CD4-positive, alpha-beta T cell treated with Interleukin-17A for 4 hours (primary cell): ENCODE results near the gene FHOD3.

Source experiments
- DNase-seq: peaks from one replicate; pipeline ENCODE4 v3.0.0-alpha.2; 2020; ENCODE audit warnings: mixed read lengths

The FHOD3 gene

DNA sequence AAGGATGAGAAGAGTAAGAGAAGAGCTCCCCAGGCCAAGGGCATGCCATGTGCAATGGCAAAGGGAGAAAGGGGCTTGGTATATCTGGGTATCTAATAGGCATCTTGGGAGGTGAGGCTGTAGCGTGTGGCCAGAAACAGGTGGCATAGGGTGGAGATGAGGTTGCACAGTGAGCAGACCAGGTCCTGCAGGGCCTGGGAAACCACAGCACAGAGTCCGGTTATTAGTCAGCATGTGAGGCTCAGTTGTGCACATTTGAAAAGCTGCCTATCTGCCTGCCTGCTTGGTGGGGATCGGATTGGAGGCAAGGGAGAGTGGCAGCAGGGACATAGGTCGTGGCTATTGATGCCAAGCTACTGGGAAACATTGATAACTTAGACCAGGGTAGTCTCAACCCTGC, 340.7 kb downstream of the FHOD3 start:
- no peak for DNase-seq

DNA sequence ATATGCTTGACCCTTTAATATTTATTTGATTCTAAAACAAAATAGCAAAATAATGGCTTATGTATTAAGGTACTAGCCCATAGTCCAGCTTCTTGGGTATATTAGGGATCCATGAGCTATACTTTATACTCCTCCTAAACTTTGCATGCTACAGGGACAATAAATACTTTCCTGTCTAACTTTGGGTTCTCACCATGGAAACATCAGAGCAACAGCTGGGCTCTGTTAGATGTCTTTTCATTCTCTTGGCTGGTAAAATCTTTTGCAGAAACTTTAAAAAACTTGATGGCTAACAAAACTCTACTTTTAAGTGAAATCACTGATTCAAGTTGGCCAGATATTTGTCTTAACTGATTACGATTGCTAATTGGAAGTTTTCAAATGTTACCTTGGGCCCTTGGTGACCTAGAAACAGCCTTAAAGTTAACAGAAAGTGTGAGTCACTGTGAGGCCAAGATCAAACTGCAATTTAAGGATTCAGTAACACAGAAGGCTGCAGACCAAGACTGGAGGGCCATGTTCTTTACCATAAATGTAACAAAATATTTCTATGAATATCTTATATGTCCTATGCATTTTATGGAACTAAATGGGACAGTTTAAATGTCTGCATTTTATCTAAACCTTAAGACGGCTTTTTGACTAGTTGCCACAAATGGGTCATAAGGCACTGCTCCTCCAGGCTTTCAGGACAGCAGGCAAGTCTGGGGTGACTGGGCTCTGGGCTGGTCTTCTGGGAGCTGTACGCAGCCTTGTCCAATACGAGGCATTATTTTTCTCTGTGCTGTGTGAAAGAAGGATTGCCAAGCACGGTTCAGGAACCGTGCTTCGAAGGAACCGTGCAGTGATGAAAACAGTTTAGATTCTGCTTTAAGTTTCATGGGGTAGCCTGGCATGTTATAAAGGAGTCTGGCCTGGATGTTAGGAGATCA, 342.8 kb downstream of the FHOD3 start:
- no peak for DNase-seq

DNA sequence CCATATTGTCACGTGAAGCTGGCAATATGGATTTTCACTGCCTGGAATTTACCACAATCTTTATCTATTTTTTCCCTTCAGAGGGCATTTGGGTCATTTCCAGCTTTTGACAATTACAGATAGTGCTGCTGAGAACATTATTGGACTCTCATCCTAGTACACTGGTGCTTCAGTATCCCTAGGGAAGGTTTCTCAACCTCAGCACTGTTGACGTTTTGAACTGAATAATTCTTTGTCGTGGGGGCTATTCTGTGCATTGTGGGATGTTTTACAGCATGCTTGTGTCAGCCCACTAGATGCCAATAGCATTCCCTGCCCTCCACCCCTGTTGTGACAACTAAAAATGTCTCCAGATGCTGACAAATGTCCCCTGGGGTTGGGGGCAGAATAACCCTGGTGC, 345.5 kb downstream of the FHOD3 start:
- DNase-seq, result no peak

DNA sequence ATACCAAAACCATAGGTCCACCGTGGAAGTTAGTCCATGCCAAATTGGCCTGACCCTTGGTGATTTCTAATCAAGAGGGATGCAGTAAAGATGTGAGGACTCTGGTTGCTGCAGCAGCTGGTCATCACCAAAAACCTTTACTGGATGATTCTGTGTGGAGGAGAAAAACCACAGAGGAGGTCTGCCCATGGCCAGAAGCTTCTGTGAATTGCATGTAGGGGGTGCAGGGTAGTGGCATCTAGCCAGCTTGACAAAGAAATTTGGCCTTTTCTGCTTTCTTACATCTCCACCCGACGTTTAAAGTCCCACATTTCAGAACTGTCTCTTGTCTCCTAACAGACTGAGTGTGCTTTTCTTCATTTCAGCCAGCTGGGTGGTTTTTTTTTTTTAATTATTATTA, 351.3 kb downstream of the FHOD3 start:
- no peak for DNase-seq

DNA sequence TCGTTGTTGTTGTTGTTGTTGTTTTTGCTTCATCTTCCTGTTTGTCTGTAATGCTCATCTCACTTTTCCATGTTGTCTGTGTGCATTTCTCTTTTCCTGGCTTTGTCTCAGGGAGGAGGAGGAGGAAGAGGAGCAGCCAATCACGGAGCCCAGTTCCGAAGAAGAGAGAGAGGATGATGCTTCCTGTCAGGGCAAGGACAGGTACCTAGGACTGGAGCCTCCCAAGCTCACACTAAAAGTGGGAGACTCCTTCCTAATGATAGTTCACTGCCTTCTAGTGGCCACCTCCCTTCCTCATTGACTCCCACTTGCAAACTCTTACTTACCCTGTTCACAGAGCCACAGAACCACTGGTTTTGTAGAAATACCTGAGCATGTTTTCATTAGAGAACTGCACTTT, 351.7 kb downstream of the FHOD3 start:
- DNase-seq, result no peak

GRCh38 chr18:36650266-36650665, 352.8 kb downstream of the FHOD3 start:
- no peak for DNase-seq

GRCh38 chr18:36650906-36651305, 353.4 kb downstream of the FHOD3 start:
- DNase-seq, result no peak

GRCh38 chr18:36652503-36652902, 355.0 kb downstream of the FHOD3 start:
- no peak for DNase-seq

DNA sequence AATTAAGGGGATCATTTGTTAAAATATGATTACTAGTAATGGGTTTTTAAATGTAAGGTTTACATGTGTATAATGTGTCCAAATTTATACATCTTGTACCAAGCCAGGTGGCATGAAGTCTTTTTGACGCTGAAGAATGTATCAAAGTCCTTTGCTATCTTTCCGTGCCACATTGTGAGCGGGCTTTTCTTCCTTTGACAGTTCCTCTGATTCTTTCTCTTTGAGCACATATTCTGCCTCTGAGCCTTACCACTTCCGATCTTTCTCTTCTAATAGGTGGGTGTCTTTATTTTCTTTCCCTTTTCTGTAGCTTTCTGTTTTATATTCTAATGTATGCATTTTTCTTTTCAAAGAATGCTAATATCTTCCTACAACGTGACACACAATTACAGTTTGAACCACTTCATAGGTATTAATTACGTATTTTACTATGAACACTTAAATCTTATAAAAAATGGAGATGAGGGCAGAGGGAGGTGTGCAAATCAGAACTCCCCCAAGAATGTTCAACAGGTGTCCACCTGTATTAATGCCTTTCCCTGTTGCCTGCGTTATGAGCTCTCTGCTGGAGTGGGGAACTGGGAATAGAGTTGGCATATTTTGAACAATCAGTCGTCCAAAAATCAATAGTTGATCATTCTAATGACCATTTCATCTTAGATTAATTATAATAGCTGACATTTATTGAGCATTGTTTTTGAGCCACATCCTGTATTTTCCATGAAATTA, 355.8 kb downstream of the FHOD3 start:
- DNase-seq, result no peak

DNA sequence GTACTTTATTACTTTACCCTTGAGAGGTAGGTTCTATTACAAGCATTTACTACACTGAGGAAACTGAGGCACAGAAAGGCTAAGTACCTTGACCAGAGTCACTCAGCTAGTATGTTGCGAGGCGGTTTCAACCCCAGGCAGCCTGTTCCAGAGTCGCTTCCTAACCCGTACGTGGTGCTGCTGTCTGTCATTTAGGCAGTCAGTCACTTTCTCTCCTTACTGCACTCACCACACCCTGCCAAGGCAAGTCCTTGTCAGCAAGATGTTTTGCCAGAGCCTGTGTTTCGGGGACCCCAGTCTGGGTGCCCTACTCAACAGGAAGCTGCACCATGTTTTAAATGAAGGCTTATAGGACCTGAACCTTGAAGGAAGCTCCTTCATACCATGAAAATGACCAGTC, 356.4 kb downstream of the FHOD3 start:
- DNase-seq, result no peak

DNA sequence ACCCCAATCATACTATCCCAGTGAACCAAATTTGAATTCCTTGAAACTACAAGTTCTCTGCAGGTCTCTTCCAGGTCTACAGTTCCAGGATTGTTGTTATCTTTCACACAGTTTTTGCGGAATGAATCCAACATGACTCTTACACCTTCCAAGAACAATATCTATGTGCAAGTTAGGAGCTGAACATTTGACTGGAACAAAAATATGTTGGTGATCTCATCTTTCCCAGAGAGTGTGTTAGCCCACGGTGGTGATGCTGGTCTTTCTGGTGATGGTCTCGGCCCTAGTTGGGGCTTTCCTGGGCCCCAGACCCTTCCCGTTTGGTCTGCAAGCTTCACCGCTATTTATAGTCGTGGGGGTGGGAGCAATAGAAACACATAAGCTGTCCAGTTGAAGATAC, 357.6 kb downstream of the FHOD3 start:
- no peak for DNase-seq

- DNase-seq, result no peak
Measured at GRCh38 chr18:36655930-36656329, 358.4 kb downstream of the FHOD3 start.

- DNase-seq, result no peak
Measured at GRCh38 chr18:36658611-36659010, 361.1 kb downstream of the FHOD3 start.

- DNase-seq, result no peak
Measured at GRCh38 chr18:36660311-36660710, 362.8 kb downstream of the FHOD3 start.

GRCh38 chr18:36661999-36662398, 364.5 kb downstream of the FHOD3 start:
- no peak for DNase-seq

- DNase-seq, result no peak
Measured at GRCh38 chr18:36663312-36663711, 365.8 kb downstream of the FHOD3 start.

GRCh38 chr18:36665952-36666351, 368.4 kb downstream of the FHOD3 start:
- no peak for DNase-seq

DNA sequence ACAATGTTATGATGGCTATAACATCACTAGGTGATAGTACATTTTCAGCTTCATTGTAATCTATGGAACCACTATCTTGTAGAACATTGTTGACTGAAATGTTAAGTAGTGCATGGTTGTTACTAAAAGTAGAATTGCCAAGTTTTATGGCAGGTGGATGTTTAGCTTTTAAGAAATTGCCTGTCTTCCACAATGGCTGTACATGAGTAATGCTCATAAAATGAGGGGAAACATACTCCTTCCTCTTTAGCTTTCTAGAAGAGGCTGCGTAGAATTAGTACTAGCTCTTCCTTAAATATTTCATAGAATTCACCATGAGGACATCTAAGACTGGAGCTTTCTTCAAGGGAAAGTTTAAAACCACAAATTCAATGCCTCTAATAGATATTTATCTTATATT, 370.3 kb downstream of the FHOD3 start:
- DNase-seq, result no peak

DNA sequence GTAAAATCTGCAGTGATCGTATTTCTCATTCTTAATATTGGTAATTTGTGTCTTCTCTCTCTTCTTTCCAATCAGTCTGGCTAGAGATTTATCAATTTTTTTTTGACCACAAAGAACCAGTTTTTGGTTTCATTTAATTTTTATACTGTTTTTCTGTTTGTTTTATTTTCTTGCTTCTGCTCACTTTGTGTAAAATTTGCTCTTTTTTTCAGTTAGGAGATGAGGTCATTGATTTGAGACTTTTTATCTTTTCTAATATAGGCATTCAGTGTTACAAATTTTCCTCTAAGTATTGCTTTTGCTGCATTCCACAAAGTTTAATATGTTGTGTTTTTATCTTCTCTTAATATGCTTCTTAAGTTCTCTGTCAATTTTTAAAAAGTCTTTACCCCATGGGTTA, 370.8 kb downstream of the FHOD3 start:
- DNase-seq, result no peak

DNA sequence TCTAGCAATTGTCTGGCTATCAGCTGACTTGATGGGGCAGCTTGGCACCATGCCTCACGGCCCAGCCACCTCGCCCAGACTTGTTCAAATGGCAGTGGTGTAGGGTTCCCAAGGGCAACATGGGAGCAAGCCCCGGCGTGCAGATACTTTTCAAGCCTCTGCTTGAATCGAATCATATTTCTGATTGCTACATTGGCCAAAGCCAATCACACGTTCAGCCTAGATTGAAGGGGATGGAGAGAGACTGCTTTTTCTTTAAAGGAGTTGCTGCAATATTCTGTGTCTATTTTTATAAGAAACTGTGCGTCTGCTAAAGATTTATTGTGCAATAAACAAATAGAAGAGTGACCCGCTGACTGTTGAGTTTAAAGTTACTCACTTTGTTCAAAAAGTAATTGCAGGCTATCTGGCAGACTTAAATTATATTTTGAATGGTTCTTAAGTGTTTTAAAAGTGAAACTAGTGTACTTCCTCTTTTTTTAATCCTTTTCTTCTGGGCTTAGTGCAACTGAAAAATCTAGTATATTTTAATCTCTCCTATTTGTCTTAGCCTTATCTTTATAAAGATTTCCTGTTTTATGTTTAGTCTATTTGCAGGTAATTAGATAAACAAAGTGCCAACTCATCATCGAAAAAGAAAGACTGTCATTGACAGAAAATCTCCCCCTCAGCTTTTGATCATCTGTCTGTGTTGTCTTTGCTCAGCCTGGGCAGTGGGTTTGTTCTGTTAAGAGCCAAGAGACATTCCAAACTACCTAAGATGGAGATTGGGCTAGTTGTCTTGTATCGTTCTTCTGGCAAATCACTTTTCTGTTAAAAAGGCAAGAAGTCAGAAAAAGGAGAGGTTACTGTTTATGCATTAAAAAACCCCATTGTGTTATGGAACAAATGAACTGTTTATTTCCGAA, 375.2 kb downstream of the FHOD3 start:
- DNase-seq, result no peak

DNA sequence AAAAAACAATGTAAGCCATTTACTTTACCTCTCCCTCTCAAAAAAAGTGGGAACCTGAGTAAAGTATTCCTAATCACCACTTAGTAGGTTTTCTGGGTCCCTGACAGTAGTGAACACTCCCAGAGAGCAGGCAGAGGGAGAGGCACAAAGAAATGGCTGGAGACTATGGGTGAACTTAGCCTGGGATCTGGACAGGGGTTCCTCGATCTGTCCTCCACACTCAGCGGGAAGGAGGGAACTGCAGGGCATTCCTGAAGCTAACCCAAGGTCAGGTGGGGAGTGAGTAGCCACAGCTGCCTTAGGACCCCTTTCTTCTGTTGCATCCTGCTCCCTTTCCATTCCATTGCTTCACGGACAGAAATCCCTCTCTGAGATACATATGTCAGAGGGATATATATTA, 375.9 kb downstream of the FHOD3 start:
- no peak for DNase-seq

DNA sequence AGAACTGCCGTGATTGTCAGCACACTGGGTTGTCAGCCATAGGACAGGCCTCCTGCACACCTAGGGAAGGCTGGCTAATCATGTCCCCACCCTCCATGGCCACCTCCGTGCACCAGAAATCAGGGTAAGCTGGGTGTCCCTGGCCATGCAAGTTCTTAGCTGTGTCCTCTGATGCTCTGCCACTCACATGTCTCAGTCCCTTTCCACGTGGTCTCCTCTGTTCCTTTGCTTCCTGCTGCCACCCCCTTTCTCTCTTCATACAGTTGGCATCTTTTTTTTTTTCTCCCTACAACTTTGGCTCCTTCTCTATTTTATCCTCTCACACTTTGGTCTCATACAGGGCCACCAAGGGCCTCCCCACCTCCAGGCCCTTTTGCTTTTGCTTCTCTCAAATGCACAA, 377.6 kb downstream of the FHOD3 start:
- DNase-seq, result no peak

DNA sequence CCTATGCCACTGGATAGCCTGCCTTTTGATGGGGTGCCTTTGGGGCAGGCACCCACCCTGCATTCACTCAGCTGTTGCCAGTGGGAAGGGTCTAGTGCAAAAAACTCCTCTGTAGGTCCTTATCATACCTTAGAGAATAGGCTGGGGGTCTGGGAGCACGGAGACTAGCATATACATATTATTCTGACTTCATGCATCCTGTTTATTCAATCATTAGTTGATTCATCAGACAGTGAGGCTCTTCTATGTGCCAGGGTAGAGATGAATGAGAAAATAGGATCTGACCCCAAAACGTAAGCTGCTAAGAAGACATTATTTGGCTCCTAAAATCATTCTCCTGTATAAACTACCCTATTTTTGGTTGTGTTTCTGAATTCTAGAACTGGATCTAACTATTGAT, 378.0 kb downstream of the FHOD3 start:
- DNase-seq, result no peak
